Body of pancreas (tissue), 4 donors: ENCODE data around the gene APLNR.

Experiments
- CTCF ChIP-seq, 7 experiments: fragments of 450-650 bp in 4 of 7; fragments of 200-600 bp in 3 of 7; sonication (generic) in 3 of 7; IDR thresholded peaks; one replicate each; pipeline ENCODE4 v1.5.1; 2016 to 2019; ENCODE audit warnings: antibody characterized with exemption in 7 of 7
- POLR2A ChIP-seq, 3 donors: fragments of 450-650 bp; IDR thresholded peaks; one replicate each; pipeline ENCODE4 v1.6.1; 2016; ENCODE audit warnings: antibody characterized with exemption in 3 of 3, mild to moderate bottlenecking in 2 of 3

- no peak for TF ChIP-seq CTCF (IDR thresholded peaks at IDR 0.05)
- no peak for TF ChIP-seq POLR2A (IDR thresholded peaks at IDR 0.05)
Observed at GRCh38 chr11:57190548-57190947, 46.5 kb downstream of the APLNR start.
